H9 (cell line): Measurements from ENCODE around the gene SLC13A5. TPM values are rescaled to one million over a fixed set of nuclear protein-coding genes. Genes with fewer than 3 reads are reported as not detected.
A peak's percentile ranks its signal among the peaks of the same experiment; 100 is the strongest.

ENCODE experiments used
- DNase-seq: peaks from one replicate; pipeline ENCODE4 v3.0.0-alpha.2; 2017
- H2AFZ ChIP-seq: one replicate; pipeline ENCODE4 v1.6.1; 2013; ENCODE audit warnings: mild to moderate bottlenecking, low read length, control low read depth, moderate library complexity
- H2AK5ac ChIP-seq: 2 replicates; pipeline ENCODE4 v1.6.1; 2013; ENCODE audit warnings: low read length, control low read depth, mixed read lengths; ENCODE audit not compliant: insufficient read length
- H2BK120ac ChIP-seq: one replicate; pipeline ENCODE4 v1.6.1; 2013; ENCODE audit warnings: low read depth, mild to moderate bottlenecking, low read length, control low read depth, inconsistent platforms; ENCODE audit not compliant: poor library complexity, severe bottlenecking
- H2BK12ac ChIP-seq: 2 replicates; pipeline ENCODE4 v1.6.1; 2013; ENCODE audit warnings: low read length, control low read depth, mixed read lengths, low read depth; ENCODE audit not compliant: insufficient read length
- H2BK15ac ChIP-seq: 2 replicates; pipeline ENCODE4 v1.6.1; 2013; ENCODE audit warnings: low read depth, low read length, control low read depth
- H2BK20ac ChIP-seq: one replicate; pipeline ENCODE4 v1.6.1; 2013; ENCODE audit warnings: low read depth, mild to moderate bottlenecking, low read length, control low read depth, inconsistent platforms; ENCODE audit not compliant: poor library complexity, severe bottlenecking
- H2BK5ac ChIP-seq: 2 replicates; pipeline ENCODE4 v1.6.1; 2013; ENCODE audit warnings: low read length, control low read depth, mixed read lengths; ENCODE audit not compliant: insufficient read length
- H3K14ac ChIP-seq: 2 replicates; pipeline ENCODE4 v1.6.1; 2013; ENCODE audit warnings: low read length, control low read depth; ENCODE audit not compliant: insufficient read depth
- H3K18ac ChIP-seq: 2 replicates; pipeline ENCODE4 v1.6.1; 2013; ENCODE audit warnings: low read depth, mild to moderate bottlenecking, mixed read lengths, low read length, control low read depth; ENCODE audit not compliant: insufficient read length
- H3K23ac ChIP-seq: 2 replicates; pipeline ENCODE4 v1.6.1; 2013; ENCODE audit warnings: low read length, control low read depth, mixed read lengths, low read depth; ENCODE audit not compliant: insufficient read length
- H3K23me2 ChIP-seq: 2 replicates; pipeline ENCODE4 v1.6.1; 2013; ENCODE audit warnings: low read depth, mild to moderate bottlenecking, mixed read lengths, low read length, control low read depth; ENCODE audit not compliant: insufficient read length, poor library complexity, severe bottlenecking
- H3K27ac ChIP-seq: 2 replicates; pipeline ENCODE4 v1.5.1; 2013; ENCODE audit warnings: low read length, control low read depth, mixed read lengths, low read depth; ENCODE audit not compliant: insufficient read length
- H3K27me3 ChIP-seq: 2 replicates; pipeline ENCODE4 v1.6.1; 2013; ENCODE audit warnings: low read length, control low read depth, inconsistent platforms; ENCODE audit not compliant: insufficient read depth
- H3K4ac ChIP-seq: 2 replicates; pipeline ENCODE4 v1.6.1; 2013; ENCODE audit warnings: low read depth, mild to moderate bottlenecking, control low read depth, inconsistent platforms, low read length, moderate library complexity
- H3K4me1 ChIP-seq: 2 replicates; pipeline ENCODE4 v1.6.1; 2013; ENCODE audit warnings: low read length, control low read depth, inconsistent platforms; ENCODE audit not compliant: insufficient read depth
- H3K4me2 ChIP-seq: 2 replicates; pipeline ENCODE4 v1.6.1; 2013; ENCODE audit warnings: low read length, control low read depth, mixed read lengths; ENCODE audit not compliant: insufficient read length, insufficient read depth
- H3K56ac ChIP-seq: 2 replicates; pipeline ENCODE4 v1.6.1; 2013; ENCODE audit warnings: low read depth, mild to moderate bottlenecking, mixed read lengths, low read length, control low read depth; ENCODE audit not compliant: insufficient read length
- H3K79me1 ChIP-seq: 2 replicates; pipeline ENCODE4 v1.6.1; 2013; ENCODE audit warnings: low read depth, mild to moderate bottlenecking, moderate library complexity, low read length, control low read depth, inconsistent platforms; ENCODE audit not compliant: insufficient read depth, poor library complexity, severe bottlenecking
- H3K79me2 ChIP-seq: 2 replicates; pipeline ENCODE4 v1.6.1; 2013; ENCODE audit warnings: low read length, control low read depth, inconsistent platforms; ENCODE audit not compliant: insufficient read depth
- H3K9ac ChIP-seq: 2 replicates; pipeline ENCODE4 v1.6.1; 2013; ENCODE audit warnings: low read length, control low read depth, mixed read lengths; ENCODE audit not compliant: insufficient read length; ENCODE audit errors: extremely low read depth
- H3K9me3 ChIP-seq: one replicate; pipeline ENCODE4 v1.6.1; 2013; ENCODE audit warnings: low read depth, low read length, inconsistent platforms; ENCODE audit not compliant: control insufficient read depth
- H3T11ph ChIP-seq: one replicate; pipeline ENCODE4 v1.6.1; 2013; ENCODE audit warnings: mild to moderate bottlenecking, low read length, control low read depth, inconsistent platforms
- H4K20me1 ChIP-seq: one replicate; pipeline ENCODE4 v1.6.1; 2013; ENCODE audit not compliant: control insufficient read depth, insufficient read length, insufficient read depth
- H4K5ac ChIP-seq: 2 replicates; pipeline ENCODE4 v1.6.1; 2013; ENCODE audit warnings: low read depth, mild to moderate bottlenecking, mixed read lengths, low read length, control low read depth; ENCODE audit not compliant: insufficient read length
- H4K8ac ChIP-seq: replicated peaks from 2 replicates; pipeline ENCODE4 v1.6.1; 2013; ENCODE audit warnings: low read length, control low read depth, mixed read lengths, low read depth; ENCODE audit not compliant: insufficient read length
- H4K91ac ChIP-seq: 2 replicates; pipeline ENCODE4 v1.6.1; 2013; ENCODE audit warnings: low read depth, mild to moderate bottlenecking, moderate library complexity, mixed read lengths, low read length, control low read depth; ENCODE audit not compliant: insufficient read length
- H3K27ac Mint-ChIP-seq, 3 experiments: 2 replicates in 2 of 3; 3 replicates in 1 of 3; pipeline ENCODE4 v1.8.0; 2020 to 2021; ENCODE audit warnings: mixed read lengths in 3 of 3, mild to moderate bottlenecking in 1 of 3, moderate library complexity in 1 of 3
- H3K27me3 Mint-ChIP-seq: 2 replicates; pipeline ENCODE4 v1.8.0; 2021; ENCODE audit warnings: low read depth, mild to moderate bottlenecking, moderate library complexity, mixed read lengths
- H3K36me3 Mint-ChIP-seq, 3 experiments: 2 replicates in 2 of 3; 3 replicates in 1 of 3; pipeline ENCODE4 v1.8.0; 2020 to 2021; ENCODE audit warnings: low read depth in 3 of 3, mixed read lengths in 3 of 3; ENCODE audit not compliant: insufficient read depth in 1 of 3
- H3K4me1 Mint-ChIP-seq, 2 experiments: 2 replicates each; pipeline ENCODE4 v1.8.0; 2020; ENCODE audit warnings: mixed read lengths in 2 of 2
- H3K4me3 Mint-ChIP-seq, 2 experiments: 2 replicates in 1 of 2; 3 replicates in 1 of 2; pipeline ENCODE4 v1.8.0; 2020 to 2021; ENCODE audit warnings: mild to moderate bottlenecking in 2 of 2, mixed read lengths in 2 of 2, moderate library complexity in 1 of 2
- H3K9me3 Mint-ChIP-seq, 2 experiments: 2 replicates in 1 of 2; 3 replicates in 1 of 2; pipeline ENCODE4 v1.8.0; 2020; ENCODE audit warnings: mild to moderate bottlenecking in 2 of 2, mixed read lengths in 2 of 2, moderate library complexity in 1 of 2
- WGBS: extraction: QIAGEN DNeasy Blood & Tissue Kit; methylation state at CpG from one replicate; pipeline ENCODE4 v1.1.7; 2013; ENCODE audit warnings: missing lambda C conversion rate, low lambda C conversion rate, mixed read lengths; ENCODE audit not compliant: insufficient read length; ENCODE audit errors: extremely low coverage; 5-methylcytosine and 5-hydroxymethylcytosine counted together
- total RNA-seq: library from RNA; stranded (reverse); gene quantifications from 2 replicates; pipeline ENCODE4 v1.2.1, GENCODE V29; 2021
- TF ChIP-seq, protein P1 (sequence below): fragments of 200-600 bp; sonication (generic); conservative IDR thresholded peaks from 3 replicates; pipeline ENCODE4 v1.8.0; 2021; ENCODE audit warnings: antibody characterized with exemption, mild to moderate bottlenecking

Gene SLC13A5
- total RNA-seq, 1 experiment from 2014 or later = 1.6 TPM

DNA sequence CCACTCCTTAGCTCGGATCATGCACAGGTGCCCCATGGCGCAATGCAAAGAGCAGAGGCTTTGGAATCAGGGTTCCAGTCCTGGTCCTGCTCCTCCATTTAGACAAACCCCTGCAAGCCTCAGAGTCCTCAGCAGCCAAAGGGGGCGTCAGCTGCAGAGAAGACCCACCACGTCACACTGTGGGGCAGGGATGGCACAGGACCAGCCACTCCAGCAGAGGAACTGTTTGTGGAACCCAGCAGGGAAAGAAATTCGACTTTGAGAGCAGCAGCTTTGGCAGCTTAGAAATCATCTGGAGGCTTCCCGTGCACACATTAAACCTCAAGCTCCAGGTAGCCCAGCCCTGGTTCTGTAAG lies 36.4 kb downstream of the SLC13A5 start:
- TF ChIP-seq, protein P1, sequence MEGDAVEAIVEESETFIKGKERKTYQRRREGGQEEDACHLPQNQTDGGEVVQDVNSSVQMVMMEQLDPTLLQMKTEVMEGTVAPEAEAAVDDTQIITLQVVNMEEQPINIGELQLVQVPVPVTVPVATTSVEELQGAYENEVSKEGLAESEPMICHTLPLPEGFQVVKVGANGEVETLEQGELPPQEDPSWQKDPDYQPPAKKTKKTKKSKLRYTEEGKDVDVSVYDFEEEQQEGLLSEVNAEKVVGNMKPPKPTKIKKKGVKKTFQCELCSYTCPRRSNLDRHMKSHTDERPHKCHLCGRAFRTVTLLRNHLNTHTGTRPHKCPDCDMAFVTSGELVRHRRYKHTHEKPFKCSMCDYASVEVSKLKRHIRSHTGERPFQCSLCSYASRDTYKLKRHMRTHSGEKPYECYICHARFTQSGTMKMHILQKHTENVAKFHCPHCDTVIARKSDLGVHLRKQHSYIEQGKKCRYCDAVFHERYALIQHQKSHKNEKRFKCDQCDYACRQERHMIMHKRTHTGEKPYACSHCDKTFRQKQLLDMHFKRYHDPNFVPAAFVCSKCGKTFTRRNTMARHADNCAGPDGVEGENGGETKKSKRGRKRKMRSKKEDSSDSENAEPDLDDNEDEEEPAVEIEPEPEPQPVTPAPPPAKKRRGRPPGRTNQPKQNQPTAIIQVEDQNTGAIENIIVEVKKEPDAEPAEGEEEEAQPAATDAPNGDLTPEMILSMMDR = no peak
- H3K4ac ChIP-seq = no peak overlapping the region
- H2AK5ac ChIP-seq = no peak overlapping the region
- H2BK5ac ChIP-seq = no peak overlapping the region
- no peak overlapping the region for H2BK12ac ChIP-seq
- Mint-ChIP-seq H3K9me3 (no peaks in the 10 kb centered on the region), H3K27ac (no peak overlapping the region), H3K4me3 (peak overlapping the region in 1 of 2 experiments; percentile 39; a peak in 1 of 5 replicates), H3K36me3 (no peaks in the 10 kb centered on the region; a peak in 1 of 7 replicates), H3K27me3 (peaks cover 2% of the 10 kb centered on the region; the same call in 1 of the 2 replicates), H3K4me1 (peaks cover 2 to 5% of the 10 kb centered on the region in 2 experiments; a peak in 2 of 4 replicates)
- H3K79me1 ChIP-seq = no peaks in the 10 kb centered on the region
- H4K8ac ChIP-seq = no peak overlapping the region
- H3K4me2 ChIP-seq = no peak overlapping the region
- no peak overlapping the region for H2BK15ac ChIP-seq
- DNase-seq = no peak
- H3K4me1 ChIP-seq = no peaks in the 10 kb centered on the region
- no peak overlapping the region for H3K9ac ChIP-seq
- WGBS = no CpG with 5 or more reads among the region's 6 CpGs
- H4K5ac ChIP-seq = no peak overlapping the region
- H3K27ac ChIP-seq = no peak overlapping the region
- H3K23ac ChIP-seq = no peak overlapping the region
- no peak overlapping the region for H3K18ac ChIP-seq
- H3K14ac ChIP-seq = no peak overlapping the region; the same call in 1 of the 2 replicates
- no peaks in the 10 kb centered on the region for H3K27me3 ChIP-seq
- no peaks in the 10 kb centered on the region for H4K20me1 ChIP-seq
- no peak overlapping the region for H4K91ac ChIP-seq
- no peaks in the 10 kb centered on the region for H3K9me3 ChIP-seq
- H2BK20ac ChIP-seq = no peak overlapping the region
- no peak overlapping the region for H2AFZ ChIP-seq
- H3K56ac ChIP-seq = no peak overlapping the region
- no peaks in the 10 kb centered on the region for H3K23me2 ChIP-seq
- H2BK120ac ChIP-seq = no peak overlapping the region
- no peak overlapping the region for H3T11ph ChIP-seq
- H3K79me2 ChIP-seq = no peaks in the 10 kb centered on the region
